ENCODE measurements around the gene TMEM140.
"Not testable (repeated sequence)": the region's sequence is repeated elsewhere in the genome, so short reads cannot be mapped to it uniquely, and the experiment has no call there.

The TMEM140 gene

GRCh38 chr7:135173916-135174315, 26.0 kb downstream of the TMEM140 start:
- H3K4me1 ChIP-seq (ENCODE audit: insufficient read depth, low read length): peaks cover 13% of the 10 kb centered on the region
- H3K9ac ChIP-seq (ENCODE audit: low read depth, low read length); H3K9me3 ChIP-seq (ENCODE audit: control insufficient read depth, insufficient read depth, low read length); H3K36me3 ChIP-seq (ENCODE audit: insufficient read depth, low read length): not testable (repeated sequence)

DNA sequence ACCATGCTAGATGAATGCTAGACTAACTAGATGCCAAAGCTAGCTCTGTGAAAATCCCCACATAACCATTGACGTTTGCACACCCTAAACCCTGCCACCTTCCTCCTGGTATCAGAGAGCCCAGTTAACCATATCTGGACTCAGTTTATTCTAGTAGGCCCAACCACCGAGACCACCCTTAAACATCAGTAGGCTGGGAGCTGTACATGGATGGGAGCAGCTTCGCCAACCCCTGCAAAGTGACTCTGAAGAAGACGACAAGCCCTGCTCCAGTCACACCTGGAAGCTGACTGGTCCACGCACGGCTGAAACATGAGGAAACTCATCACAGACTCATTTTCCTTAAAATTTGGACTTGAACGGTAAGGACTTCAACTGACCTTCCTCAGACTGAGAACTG, 27.1 kb downstream of the TMEM140 start:
- Histone ChIP-seq H3K9ac (ENCODE audit: low read depth, low read length) (no peak overlapping the region), H3K4me1 (ENCODE audit: insufficient read depth, low read length) (peaks cover 13% of the 10 kb centered on the region), H3K9me3 (ENCODE audit: control insufficient read depth, insufficient read depth, low read length) (0 out of 2 replicates have a peak, but pooled peaks cover 2% of the 10 kb centered on the region), H3K36me3 (ENCODE audit: insufficient read depth, low read length) (peaks cover 5% of the 10 kb centered on the region; the same call in 1 of the 2 replicates)

DNA sequence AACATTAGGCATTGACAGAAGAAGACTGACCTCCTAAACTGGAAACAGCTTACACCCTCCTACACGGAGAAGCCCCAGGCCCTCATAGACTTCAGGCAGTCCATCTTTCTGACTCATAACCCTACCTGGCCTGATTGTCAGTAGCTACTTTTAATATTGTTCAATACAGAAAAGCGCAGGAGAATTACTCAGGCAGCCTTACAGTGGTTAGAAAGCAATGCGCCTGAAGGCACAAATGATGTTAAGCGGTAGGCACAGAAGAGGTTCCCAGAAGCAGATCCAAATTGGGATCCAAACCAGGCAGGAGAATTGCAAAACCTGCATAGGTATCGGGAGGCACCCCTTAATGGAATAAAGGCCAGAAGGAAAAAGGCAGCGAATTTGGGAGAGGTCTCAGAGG, 28.1 kb downstream of the TMEM140 start:
- Histone ChIP-seq H3K36me3 (ENCODE audit: insufficient read depth, low read length) (peaks cover 5% of the 10 kb centered on the region; the same call in 1 of the 2 replicates), H3K9me3 (ENCODE audit: control insufficient read depth, insufficient read depth, low read length) (peaks cover 7% of the 10 kb centered on the region; the same call in 1 of the 2 replicates), H3K9ac (ENCODE audit: low read depth, low read length) (no peak overlapping the region), H3K4me1 (ENCODE audit: insufficient read depth, low read length) (peaks cover 13% of the 10 kb centered on the region)

- H3K9ac ChIP-seq (ENCODE audit: low read depth, low read length): no peak overlapping the region
- H3K9me3 ChIP-seq (ENCODE audit: control insufficient read depth, insufficient read depth, low read length): peaks cover 18% of the 10 kb centered on the region
- H3K36me3 ChIP-seq (ENCODE audit: insufficient read depth, low read length): peaks cover 5% of the 10 kb centered on the region; the same call in 1 of the 2 replicates
- peaks cover 13% of the 10 kb centered on the region for H3K4me1 ChIP-seq (ENCODE audit: insufficient read depth, low read length)
Observed at GRCh38 chr7:135177028-135177696, 29.3 kb downstream of the TMEM140 start.

GRCh38 chr7:135178364-135178763, 30.5 kb downstream of the TMEM140 start:
- H3K9ac ChIP-seq (ENCODE audit: low read depth, low read length): no peak overlapping the region
- peaks cover 5% of the 10 kb centered on the region; the same call in 1 of the 2 replicates for H3K36me3 ChIP-seq (ENCODE audit: insufficient read depth, low read length)
- H3K9me3 ChIP-seq (ENCODE audit: control insufficient read depth, insufficient read depth, low read length): peaks cover 18% of the 10 kb centered on the region
- peaks cover 13% of the 10 kb centered on the region for H3K4me1 ChIP-seq (ENCODE audit: insufficient read depth, low read length)

GRCh38 chr7:135179321-135179925, 31.6 kb downstream of the TMEM140 start:
- Histone ChIP-seq H3K9ac (ENCODE audit: low read depth, low read length) (no peak overlapping the region), H3K36me3 (ENCODE audit: insufficient read depth, low read length) (peaks cover 5% of the 10 kb centered on the region; the same call in 1 of the 2 replicates), H3K4me1 (ENCODE audit: insufficient read depth, low read length) (peaks cover 13% of the 10 kb centered on the region), H3K9me3 (ENCODE audit: control insufficient read depth, insufficient read depth, low read length) (peaks cover 18% of the 10 kb centered on the region)

- Histone ChIP-seq H3K36me3 (ENCODE audit: insufficient read depth, low read length) (peaks cover 5% of the 10 kb centered on the region; the same call in 1 of the 2 replicates), H3K9me3 (ENCODE audit: control insufficient read depth, insufficient read depth, low read length) (peaks cover 18% of the 10 kb centered on the region), H3K4me1 (ENCODE audit: insufficient read depth, low read length) (peaks cover 13% of the 10 kb centered on the region), H3K9ac (ENCODE audit: low read depth, low read length) (no peak overlapping the region)
Observed at GRCh38 chr7:135180122-135180521, 32.2 kb downstream of the TMEM140 start.

DNA sequence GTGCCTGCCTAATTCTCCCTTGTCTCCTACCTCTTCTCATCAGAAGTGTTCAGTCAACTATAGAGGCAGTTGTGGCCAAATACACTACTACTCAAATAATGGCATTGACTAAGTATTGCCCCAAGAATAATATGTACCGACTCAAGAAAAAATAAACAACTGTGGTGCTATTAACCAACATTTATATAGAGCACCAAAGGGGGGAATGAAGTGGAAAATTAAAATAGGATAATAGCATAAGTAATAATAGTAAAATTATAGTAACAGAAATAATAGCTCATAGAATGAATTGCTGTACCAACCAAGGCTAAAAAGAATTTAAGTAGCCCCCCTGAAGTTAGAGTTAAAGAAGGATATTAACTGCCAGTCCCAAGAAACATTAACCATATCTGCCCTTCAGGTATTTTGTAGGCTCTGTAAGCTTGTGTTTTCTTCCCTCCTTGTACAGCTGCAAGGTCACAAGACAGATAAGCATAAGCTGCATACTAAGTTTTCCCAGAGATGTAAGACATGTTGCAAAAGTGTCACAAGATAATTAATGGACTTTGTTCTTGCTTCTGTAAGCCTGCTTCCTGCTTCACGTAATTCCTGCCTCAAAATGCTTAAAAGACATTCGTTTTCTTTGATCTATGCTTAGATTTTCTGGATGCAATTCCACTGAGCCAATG, 33.5 kb downstream of the TMEM140 start:
- Histone ChIP-seq H3K9ac (ENCODE audit: low read depth, low read length) (no peak overlapping the region), H3K9me3 (ENCODE audit: control insufficient read depth, insufficient read depth, low read length) (peaks cover 18% of the 10 kb centered on the region), H3K36me3 (ENCODE audit: insufficient read depth, low read length) (peaks cover 8% of the 10 kb centered on the region; the same call in 1 of the 2 replicates), H3K4me1 (ENCODE audit: insufficient read depth, low read length) (peaks cover 13% of the 10 kb centered on the region)

GRCh38 chr7:135181929-135182678, 34.2 kb downstream of the TMEM140 start:
- H3K9ac ChIP-seq (ENCODE audit: low read depth, low read length): no peak overlapping the region
- H3K4me1 ChIP-seq (ENCODE audit: insufficient read depth, low read length): peaks cover 9% of the 10 kb centered on the region
- peaks cover 8% of the 10 kb centered on the region; the same call in 1 of the 2 replicates for H3K36me3 ChIP-seq (ENCODE audit: insufficient read depth, low read length)
- H3K9me3 ChIP-seq (ENCODE audit: control insufficient read depth, insufficient read depth, low read length): peaks cover 18% of the 10 kb centered on the region

- no peak overlapping the region for H3K9ac ChIP-seq (ENCODE audit: low read depth, low read length)
- peaks cover 8% of the 10 kb centered on the region; the same call in 1 of the 2 replicates for H3K36me3 ChIP-seq (ENCODE audit: insufficient read depth, low read length)
- peaks cover 18% of the 10 kb centered on the region for H3K9me3 ChIP-seq (ENCODE audit: control insufficient read depth, insufficient read depth, low read length)
- no peaks in the 10 kb centered on the region for H3K4me1 ChIP-seq (ENCODE audit: insufficient read depth, low read length)
Observed at GRCh38 chr7:135183478-135183877, 35.6 kb downstream of the TMEM140 start.

GRCh38 chr7:135184254-135184841, 36.5 kb downstream of the TMEM140 start:
- H3K9me3 ChIP-seq (ENCODE audit: control insufficient read depth, insufficient read depth, low read length): peaks cover 18% of the 10 kb centered on the region
- no peaks in the 10 kb centered on the region for H3K4me1 ChIP-seq (ENCODE audit: insufficient read depth, low read length)
- no peak overlapping the region for H3K9ac ChIP-seq (ENCODE audit: low read depth, low read length)
- H3K36me3 ChIP-seq (ENCODE audit: insufficient read depth, low read length): peaks cover 8% of the 10 kb centered on the region; the same call in 1 of the 2 replicates

DNA sequence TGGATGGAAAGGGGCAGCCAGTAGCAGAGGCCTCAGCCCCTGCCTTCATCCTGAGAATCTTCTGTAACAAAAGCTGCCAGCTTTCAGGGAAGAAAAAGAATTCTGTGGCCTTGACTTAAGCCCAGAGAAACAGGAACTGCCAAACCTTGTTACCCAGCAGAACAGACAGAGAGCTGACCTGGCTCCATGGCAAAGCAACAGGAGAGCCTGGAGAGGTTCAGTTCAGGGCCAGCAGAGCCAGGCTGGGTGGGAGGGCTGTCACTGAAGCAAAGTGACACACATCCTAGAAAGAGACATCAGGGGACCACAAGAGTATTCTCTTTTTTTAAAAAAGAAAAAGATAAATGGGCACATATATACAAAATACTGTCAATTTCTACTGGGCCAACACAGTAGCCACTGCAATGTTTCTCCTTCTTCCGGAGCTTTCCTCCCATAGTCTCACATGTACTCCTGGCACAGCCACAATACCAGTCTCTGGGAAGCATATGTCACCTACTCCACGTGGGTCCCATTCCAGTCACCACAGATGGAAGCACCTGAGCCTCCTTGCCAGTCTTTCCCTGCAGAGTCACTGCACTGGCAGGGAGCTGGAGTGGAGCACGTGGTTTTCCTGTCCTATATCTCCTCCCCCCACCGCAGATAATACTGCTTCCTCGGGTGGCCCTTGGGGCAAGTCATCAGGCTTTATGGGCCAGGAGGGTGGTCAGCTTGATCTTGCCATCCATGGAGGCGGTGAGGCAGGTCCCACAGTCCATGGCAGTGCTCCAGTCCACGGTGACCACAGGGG, 37.8 kb downstream of the TMEM140 start:
- Histone ChIP-seq H3K4me1 (ENCODE audit: insufficient read depth, low read length) (no peaks in the 10 kb centered on the region), H3K36me3 (ENCODE audit: insufficient read depth, low read length) (peaks cover 3% of the 10 kb centered on the region; the same call in 1 of the 2 replicates), H3K9ac (ENCODE audit: low read depth, low read length) (no peak overlapping the region), H3K9me3 (ENCODE audit: control insufficient read depth, insufficient read depth, low read length) (peaks cover 14% of the 10 kb centered on the region)

DNA sequence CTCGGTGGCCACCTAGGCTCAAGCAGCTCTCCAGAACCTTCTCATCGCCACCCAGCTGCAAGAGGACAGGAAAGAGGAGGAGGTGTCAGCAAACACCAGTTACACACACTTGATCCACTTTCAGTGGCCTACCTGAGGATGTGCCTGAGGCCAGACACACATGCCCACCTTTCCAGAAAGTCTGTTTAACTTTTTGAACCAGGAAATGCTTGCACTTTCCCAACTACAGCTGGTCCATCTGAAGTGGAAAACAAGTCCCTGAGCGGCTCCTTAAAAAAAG, 38.3 kb downstream of the TMEM140 start:
- H3K4me1 ChIP-seq (ENCODE audit: insufficient read depth, low read length): no peaks in the 10 kb centered on the region
- peaks cover 3% of the 10 kb centered on the region; the same call in 1 of the 2 replicates for H3K36me3 ChIP-seq (ENCODE audit: insufficient read depth, low read length)
- peaks cover 9% of the 10 kb centered on the region for H3K9me3 ChIP-seq (ENCODE audit: control insufficient read depth, insufficient read depth, low read length)
- no peak overlapping the region for H3K9ac ChIP-seq (ENCODE audit: low read depth, low read length)

Measured in ES-I3 (cell line).